Measurements from ENCODE around the gene ANKRD23.

GRCh38 chr2:96799623-96799935, 44.2 kb downstream of the ANKRD23 start:
- TF ChIP-seq CTCF (conservative IDR thresholded peaks at IDR 0.05; ENCODE audit: low read depth, low read length) = no peak
- TF ChIP-seq MAZ (IDR thresholded peaks at IDR 0.05; ENCODE audit: borderline replicate concordance, low read depth, low read length) = no peak
- no peak for TF ChIP-seq MAFK (IDR thresholded peaks at IDR 0.05; ENCODE audit: low read depth, low read length)
- TF ChIP-seq POLR2A (IDR thresholded peaks at IDR 0.05; ENCODE audit: low read depth, low read length) = no peak
- no peak for TF ChIP-seq RFX5 (IDR thresholded peaks at IDR 0.05; ENCODE audit: low read depth, low read length)
- TF ChIP-seq CEBPB (IDR thresholded peaks at IDR 0.05; ENCODE audit: low read depth, low read length) = no peak

Data from IMR-90 (cell line).